ENCODE results near the gene LRIG1.

The LRIG1 gene

DNA sequence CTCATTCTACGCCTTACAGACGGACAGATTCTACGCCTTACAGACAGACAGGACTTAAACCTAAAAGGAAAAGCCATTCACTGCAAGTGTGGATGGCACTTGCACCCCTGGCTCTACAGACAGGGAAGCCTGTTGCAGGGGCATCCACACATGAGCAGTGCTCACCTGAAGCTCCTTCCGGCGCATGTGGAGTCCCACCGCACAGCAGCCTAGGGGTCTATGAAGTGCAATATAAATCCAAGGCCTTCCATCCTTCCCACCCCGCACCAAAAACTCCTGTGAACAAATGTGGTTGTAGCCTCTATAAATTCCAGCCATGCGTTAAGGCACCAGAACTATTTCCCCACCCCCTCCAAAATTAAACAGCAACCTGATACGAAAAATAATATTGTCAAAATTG lies 121.3 kb downstream of the LRIG1 start:
- DNase-seq: no peak

DNA sequence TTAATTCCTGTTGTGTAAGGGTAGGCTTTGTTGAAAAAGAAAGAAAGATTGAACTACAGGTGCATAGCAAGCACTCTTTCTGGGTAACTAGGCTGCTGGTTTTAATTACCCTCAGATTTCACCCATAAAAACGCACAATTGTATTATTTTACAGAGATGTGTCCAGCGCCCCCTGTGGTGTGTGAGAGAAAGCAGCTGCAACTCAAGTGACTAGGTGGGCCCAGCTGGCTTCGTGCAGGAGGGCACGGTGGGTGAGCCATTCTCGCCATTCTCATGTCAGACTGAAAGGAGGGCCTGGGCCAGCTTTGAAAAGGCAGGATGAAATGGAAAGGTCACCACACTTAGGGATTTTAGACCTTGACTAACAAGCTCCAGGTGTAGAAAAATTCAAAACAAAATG lies 122.6 kb downstream of the LRIG1 start:
- DNase-seq: no peak

DNA sequence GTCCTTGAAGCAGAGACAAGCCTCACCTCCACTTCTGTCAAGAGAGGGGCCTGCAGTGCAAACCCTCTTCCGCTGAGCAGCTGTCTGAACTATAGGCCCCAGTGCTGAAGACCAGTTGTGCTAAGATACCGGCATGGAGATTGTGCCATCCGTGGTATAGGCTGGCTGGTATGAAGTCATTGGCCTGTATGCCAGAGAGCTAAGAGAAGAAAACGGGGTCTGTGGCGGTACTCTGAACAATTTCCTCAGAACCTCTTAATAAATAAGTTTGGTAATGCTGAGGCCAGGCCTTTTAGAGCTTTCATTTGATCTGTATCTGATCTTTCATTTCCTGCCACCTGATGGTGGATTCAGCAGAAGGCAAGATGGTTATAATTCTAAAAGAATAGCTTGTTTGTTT lies 123.0 kb downstream of the LRIG1 start:
- no peak for DNase-seq

GRCh38 chr3:66376568-66376967 lies 124.3 kb downstream of the LRIG1 start:
- DNase-seq: no peak

DNA sequence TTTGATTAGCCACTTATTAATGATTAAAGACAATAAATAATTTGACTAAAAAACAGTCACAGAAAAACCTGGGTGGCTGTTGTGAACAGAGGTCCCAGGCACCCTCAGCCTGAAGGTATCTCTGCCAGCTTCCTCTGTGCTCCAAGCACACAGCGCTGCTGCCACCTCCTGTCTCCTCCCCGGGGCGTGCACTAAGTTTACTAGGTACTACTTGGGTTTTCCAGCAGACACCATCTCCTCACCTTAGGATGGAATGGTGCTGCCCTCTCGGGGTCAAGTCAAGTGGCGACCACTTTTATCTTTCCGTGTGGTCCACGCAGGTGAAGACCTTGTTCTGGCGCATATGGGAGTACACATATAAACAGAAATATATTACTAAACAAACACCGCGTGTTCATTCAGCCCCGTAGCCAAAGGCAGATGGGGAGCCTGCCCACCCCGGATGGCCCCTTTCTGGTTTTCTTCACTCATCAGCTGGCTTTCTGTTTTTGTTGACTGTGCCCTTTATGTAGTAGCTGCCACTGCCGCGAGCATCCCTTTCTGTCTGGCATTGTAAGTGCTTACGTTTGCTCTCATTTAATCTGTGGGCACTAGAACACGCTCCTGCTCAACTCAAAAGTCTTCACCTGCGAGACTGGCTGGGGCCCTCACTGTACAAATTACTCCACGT lies 128.0 kb downstream of the LRIG1 start:
- DNase-seq: no peak

GRCh38 chr3:66371432-66371831 lies 129.4 kb downstream of the LRIG1 start:
- DNase-seq: no peak

GRCh38 chr3:66370179-66370578 lies 130.6 kb downstream of the LRIG1 start:
- no peak for DNase-seq

DNA sequence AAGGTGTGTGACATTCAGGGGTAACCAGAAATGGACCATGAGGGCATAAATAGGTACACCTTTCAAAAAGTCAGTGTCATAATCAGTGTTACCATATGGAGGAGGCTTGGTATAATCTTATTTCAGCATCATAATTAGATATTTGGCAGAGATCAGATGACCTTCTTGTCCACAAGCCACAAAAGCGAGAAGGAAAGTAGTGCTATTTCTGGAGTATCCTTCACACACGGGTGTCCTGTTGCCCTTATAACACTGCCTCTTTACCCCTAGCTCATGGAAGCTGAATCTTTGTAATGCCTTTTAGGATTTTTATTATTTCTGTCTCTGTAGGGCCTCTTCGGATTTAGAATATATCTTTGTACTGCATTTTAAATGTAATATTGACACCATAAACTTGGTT lies 132.8 kb downstream of the LRIG1 start:
- no peak for DNase-seq

DNA sequence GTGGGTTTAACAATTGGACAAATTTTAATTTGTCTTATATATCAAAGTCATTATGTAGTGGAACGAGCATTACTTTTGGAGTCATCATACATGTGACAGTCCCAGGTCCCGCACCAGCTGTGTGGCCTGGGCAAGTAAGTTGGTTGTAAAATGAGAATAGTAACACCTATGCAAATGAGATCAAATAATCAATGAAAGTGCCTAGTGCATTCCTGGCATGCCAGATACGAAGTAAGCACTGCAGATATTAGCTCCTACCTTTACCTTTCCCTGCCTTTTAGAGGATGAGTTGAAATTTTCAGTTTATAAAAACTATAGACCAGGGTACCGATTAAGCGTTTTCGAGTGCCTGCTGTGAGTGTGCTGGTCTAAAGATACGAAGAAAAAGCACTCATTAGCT lies 134.1 kb downstream of the LRIG1 start:
- no peak for DNase-seq

DNA sequence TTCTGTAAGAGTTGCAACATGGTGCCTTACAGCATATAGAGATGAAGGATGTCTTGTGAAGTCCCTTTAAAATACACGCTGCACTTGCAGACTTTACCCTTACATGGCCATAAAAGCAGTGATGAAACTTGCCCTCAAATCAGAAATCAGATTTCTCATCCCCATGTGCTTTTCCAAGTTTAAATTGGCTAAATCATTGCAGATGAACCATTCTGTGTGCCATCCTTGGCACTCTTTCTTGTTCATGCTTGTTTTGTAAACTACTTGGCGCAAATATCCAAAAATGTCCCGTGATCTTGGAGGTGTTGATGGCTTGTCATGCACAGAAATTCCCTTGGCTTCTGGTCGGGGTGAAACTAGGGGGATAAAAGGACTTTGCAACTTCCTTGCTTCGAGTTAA lies 135.7 kb downstream of the LRIG1 start:
- DNase-seq: no peak

GRCh38 chr3:66363148-66363547 lies 137.7 kb downstream of the LRIG1 start:
- no peak for DNase-seq

- no peak for DNase-seq
Measured at GRCh38 chr3:66362541-66362941, 138.3 kb downstream of the LRIG1 start.

DNA sequence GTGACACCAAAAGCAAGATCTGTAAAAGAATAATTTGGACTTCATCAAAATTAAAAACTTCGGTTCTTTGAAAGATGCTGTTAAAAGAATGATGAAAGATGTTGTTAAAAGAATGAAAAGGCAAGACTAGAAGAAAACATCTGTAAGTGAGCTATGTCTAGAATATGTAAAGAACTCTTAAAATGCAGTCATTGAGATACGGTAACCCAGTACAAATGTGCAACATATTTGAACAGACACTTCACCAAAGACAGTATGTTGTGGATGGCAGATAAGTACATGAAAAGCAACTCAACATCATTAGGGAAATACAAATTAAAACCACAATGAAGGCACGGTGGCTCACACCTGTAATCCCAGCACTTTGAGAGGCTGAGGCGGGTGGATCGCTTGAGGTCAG lies 139.5 kb downstream of the LRIG1 start:
- DNase-seq: no peak

DNA sequence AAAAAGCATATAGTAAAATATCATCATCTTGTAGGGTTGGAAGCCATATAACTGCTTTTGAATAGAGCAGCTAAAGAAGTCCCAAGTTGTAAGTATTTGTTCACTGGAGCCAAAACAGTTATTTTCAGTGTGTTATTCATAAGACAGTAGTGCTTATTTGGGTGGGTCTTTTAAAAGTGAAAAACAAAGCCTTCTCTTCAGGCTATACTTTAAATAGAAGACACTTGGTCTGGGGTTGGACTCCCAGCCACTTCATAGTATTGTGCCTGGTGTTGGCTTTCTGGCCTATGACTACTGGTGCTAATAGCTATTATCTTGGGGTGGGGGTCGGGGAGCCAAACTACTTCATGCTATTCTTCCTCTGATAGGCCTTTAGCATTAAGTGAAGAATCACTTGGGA lies 144.8 kb downstream of the LRIG1 start:
- no peak for DNase-seq

DNA sequence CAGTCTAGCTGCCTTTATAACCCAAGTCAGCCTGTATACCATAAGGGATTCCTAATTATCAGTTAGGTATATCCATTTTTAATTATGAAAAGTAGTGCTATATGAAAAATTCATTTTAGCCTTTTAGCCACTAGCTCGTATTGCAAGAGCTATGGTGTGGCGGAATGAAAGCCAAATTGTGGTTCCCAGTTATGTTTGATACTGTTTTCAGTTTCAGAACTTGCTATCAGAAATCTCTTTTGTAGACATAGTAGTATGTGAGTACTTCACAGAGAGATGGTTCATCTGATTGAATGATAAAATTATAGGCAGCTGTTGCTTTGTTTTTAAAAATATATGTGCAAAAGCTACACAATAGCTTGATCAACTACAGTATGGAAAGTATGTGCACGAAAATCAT lies 145.4 kb downstream of the LRIG1 start:
- DNase-seq: no peak

- no peak for DNase-seq
Measured at GRCh38 chr3:66354001-66354400, 146.8 kb downstream of the LRIG1 start.

DNA sequence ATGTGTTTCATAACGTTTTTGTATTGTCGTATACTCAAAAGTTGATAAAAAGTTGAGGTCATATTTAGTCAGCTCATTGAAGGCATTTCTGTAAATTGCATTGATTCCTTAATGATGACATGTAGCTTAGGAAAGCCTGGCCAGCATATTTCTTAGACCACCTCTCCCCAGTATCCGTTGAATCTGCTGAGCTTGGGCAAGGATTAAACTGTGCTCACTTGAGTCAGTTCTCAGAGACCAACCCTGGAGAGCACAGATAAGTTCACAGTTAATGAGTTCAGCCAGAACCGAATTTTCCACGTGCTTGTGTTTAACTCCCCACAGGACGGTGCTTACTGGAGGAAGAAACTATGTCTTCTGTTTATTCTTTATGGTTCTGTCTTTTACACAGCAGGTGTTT lies 147.3 kb downstream of the LRIG1 start:
- no peak for DNase-seq

DNA sequence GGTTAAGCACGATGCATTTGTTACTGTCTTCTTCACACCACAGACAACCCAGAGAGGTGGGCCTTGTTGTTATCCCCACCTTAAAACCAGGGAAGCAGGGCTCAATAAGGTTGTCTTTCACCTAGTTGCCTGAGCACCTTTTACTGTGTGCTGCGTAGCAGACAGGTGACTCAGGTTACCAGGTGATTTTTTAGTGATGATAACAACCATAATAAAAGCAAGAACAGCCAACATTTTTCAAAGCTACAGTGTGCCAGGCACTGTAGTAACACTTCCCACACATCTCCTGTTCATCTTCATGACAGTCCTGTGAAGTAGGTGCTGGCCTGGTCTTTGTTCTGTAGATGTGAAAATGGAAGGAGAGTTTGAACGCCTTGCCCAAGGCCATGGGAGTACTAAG lies 147.8 kb downstream of the LRIG1 start:
- no peak for DNase-seq

DNA sequence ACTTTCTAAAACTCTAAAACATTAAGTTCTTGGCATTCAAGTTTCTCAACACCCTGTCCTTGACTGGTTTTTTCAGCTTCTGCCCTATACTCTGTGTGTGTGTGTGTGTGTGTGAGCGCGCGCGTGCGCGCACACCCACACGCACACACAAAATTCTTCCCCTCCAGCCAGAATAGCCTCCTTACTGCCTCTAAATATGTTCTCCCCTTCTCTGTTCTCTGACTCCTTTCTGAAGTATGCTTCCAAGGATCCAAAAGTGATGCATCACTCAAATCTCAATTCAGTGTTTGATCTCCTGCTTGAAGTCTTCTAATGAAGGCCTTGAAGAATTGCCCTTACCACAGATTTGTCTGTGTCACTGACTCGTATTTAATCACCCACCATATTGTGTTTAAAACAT lies 150.2 kb downstream of the LRIG1 start:
- DNase-seq: no peak

DNA sequence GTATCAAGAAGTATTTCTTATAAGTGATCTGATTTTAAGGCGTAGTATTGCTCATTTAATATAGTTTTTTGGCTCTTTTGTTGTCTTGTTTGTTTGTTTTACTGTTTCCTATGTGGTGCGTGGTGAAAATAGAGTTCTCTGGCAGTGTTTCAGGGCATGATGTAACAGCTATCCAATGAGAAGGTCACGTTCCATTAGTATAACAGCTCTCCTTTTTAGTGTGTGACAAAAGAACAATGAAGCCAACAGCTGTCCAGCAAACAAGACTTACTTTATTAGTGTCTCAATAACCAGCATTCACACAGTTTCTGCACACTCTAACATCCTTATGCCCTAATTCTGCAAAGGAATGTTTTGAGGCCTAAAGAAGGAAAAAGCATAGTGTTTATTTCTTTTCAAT lies 152.1 kb downstream of the LRIG1 start:
- DNase-seq: no peak

DNA sequence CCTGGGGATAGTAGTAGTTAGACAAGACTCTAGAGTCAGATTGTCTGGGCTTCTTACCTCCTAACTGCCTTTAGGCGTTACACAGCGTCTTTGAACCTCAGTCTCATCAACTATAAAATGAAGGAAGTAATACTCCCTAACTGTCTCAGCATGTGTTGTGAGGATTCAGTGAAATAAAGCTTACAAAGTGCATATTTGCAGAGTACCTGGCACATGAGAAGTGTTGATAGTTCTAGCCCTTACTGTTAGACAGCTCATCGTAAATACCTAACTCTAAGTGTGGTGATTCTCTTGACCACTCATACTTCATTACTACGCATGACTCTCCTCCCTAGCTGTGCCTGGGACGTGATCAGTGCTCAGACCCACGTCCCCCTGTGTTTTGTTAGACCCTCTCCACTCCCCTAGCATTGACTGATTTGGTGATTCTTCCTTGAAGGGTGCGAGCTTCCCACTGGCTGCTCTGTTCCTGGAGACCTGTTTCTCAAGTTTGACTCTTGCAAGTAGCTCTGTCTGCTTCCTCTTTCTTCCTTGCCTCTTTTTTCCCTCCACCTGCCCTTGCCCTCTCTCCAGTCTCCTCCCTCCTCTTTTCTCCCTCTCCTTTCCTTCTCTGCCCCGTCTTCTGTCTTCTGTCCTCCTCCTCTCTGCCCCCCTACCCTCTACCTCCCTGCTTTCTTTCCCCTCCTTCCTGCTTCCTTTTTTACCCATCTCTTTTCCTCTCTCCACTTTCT lies 155.8 kb downstream of the LRIG1 start:
- no peak for DNase-seq

DNA sequence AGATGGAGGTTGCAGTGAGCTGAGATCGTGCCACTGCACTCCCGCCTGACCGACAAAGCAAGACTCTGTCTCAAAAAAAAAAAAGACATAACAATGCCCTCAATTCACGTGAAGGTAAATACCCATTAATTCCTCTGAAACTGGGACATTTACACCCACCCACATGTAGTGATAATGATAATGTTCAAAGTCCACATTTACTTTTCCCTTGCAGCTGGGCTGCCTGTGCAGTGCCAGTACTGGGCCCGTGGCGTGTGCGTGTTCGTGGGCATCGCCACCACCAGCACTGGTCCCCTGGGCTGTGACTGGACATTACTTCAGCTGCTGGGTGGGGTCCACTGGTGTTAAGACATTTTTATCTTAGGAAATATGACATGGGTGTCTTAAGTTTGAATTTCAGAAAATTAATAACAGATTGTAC lies 156.4 kb downstream of the LRIG1 start:
- no peak for DNase-seq

GRCh38 chr3:66342717-66343356 lies 158.0 kb downstream of the LRIG1 start:
- DNase-seq: no peak

DNA sequence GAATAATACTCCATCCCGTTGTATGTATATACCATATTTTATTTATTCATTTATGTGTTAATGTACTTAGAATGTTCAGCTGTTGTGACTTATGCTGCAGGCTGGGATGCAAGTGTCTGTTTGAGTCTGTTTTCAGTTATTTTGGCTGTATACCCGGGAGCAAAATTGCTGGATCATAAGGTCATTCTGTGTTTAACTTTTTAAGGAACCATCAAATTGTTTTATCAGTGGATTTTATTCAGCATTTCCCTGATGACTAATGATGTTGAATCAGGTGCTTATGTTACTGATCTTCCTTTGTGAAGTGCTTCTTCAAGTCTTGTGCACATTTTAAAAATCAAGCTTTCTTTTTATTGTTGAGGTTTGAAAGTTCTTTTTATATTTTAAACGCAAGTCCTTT lies 161.9 kb downstream of the LRIG1 start:
- DNase-seq: no peak

Data from NCI-H187 treated with DMSO at 0.1 percent for 48 hours (cell line).